RWPE1 (cell line): ENCODE measurements around the gene TSPAN18.
A peak's percentile ranks its signal among the peaks of the same experiment; 100 is the strongest.

Experiments used
- CTCF ChIA-PET: fragments of 350-600 bp; sonication (Branson Sonifier 250); formaldehyde crosslinking; extraction: SDS; loops from one replicate; lab custom pipeline; 2021; lab: Yijun Ruan, JAX
- POLR2A ChIA-PET: fragments of 400-600 bp; formaldehyde crosslinking; extraction: SDS; loops from one replicate; lab custom pipeline; 2020; ENCODE audit warnings: antibody characterized with exemption; ENCODE audit not compliant: low non-redundant PET; lab: Yijun Ruan, JAX
- DNase-seq: peaks from one replicate; pipeline ENCODE4 v3.0.0; 2012; ENCODE audit warnings: low spot score
- H3K27ac ChIP-seq: fragments of 450-650 bp; 2 replicates; pipeline ENCODE4 v1.5.1; 2017
- TF ChIP-seq, protein P1 (sequence below): fragments of 450-650 bp; conservative IDR thresholded peaks from 2 replicates; pipeline ENCODE4 v1.5.1; 2017; ENCODE audit warnings: low read depth, mild to moderate bottlenecking

Gene TSPAN18

DNA sequence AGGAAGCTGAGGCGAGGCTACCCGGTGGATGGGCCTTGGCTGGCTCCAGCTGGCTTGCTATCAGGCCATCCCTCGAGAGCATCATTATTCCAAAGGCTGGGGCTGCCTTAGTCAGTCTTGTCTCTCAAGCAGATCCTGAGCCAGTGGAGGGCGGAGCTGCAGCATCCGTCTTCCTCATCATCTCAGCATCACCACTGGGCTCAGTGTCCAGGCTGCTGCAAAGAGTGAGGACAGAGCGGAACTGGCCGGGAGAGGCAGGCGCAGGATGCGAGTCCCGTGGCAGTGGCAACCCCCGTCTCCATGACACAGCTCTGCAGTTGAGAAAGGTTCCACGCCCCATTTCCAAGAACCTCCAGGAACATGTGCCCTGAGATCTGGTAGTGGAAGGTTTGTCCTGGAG lies 219.5 kb downstream of the TSPAN18 start:
- CTCF ChIA-PET, result interaction anchor here (0.6 to 2.1 kb wide), 6 partner anchors 9 to 1055 kb away, joined by 3 to 8 read pairs (median 4); no protein-coding TSS in a partner anchor
- TF ChIP-seq, protein P1, sequence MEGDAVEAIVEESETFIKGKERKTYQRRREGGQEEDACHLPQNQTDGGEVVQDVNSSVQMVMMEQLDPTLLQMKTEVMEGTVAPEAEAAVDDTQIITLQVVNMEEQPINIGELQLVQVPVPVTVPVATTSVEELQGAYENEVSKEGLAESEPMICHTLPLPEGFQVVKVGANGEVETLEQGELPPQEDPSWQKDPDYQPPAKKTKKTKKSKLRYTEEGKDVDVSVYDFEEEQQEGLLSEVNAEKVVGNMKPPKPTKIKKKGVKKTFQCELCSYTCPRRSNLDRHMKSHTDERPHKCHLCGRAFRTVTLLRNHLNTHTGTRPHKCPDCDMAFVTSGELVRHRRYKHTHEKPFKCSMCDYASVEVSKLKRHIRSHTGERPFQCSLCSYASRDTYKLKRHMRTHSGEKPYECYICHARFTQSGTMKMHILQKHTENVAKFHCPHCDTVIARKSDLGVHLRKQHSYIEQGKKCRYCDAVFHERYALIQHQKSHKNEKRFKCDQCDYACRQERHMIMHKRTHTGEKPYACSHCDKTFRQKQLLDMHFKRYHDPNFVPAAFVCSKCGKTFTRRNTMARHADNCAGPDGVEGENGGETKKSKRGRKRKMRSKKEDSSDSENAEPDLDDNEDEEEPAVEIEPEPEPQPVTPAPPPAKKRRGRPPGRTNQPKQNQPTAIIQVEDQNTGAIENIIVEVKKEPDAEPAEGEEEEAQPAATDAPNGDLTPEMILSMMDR, result no peak
- POLR2A ChIA-PET, result no interaction called here
- no peak for DNase-seq
- H3K27ac ChIP-seq, result peak overlapping the region; percentile 93

DNA sequence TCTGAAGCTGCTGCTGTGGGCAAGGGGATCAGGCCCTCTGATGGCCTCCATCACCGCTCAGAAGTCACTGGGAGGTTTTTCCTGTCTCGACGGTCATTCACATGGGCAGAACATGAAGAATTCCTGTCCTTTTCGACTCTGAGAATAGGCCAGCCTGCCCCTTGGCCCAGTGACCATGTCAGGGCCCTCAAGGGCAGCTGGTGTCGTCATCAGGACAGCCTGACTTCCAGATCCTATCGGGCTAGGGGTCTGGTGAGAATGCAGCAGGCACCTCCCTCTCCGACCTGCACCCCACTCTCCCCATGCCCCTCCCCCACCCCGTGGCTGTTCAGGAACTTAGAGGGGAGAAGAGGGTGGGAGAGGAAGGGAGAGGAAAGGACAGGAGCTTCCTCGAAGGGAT lies 220.4 kb downstream of the TSPAN18 start:
- ChIA-PET CTCF (interaction anchor here (0.6 to 2.1 kb wide), 3 partner anchors 10 to 158 kb away, joined by 4 to 8 read pairs (median 6); no protein-coding TSS in a partner anchor), POLR2A (no interaction called here)
- TF ChIP-seq, protein P1, result no peak
- DNase-seq, result no peak
- H3K27ac ChIP-seq, result peak overlapping the region; percentile 93

DNA sequence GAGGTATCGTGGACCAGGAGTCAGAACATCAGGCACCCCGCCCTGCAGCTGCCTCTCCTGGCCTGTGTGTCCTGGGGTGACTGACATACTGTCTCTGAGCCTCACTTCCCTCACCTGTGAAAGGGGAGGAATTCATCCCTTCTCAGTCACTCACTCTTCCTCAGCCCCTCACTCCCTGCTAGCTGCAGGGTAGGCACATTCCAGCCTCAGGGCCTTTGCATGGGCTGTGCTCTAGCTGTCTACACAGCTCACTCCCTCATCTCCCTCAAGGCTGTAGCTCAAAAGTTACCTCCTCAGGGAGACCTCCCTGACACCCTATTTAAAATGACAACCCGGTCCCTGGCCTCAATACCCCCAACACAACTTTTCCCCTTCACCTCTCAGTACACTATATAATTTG lies 221.4 kb downstream of the TSPAN18 start:
- peak overlapping the region; percentile 93 for H3K27ac ChIP-seq
- DNase-seq, result no peak
- TF ChIP-seq, protein P1, result no peak
- POLR2A ChIA-PET, result no interaction called here
- CTCF ChIA-PET, result interaction anchor here (2.1 kb wide), 1 partner anchor 11 kb away, joined by 8 read pairs; no protein-coding TSS in a partner anchor

DNA sequence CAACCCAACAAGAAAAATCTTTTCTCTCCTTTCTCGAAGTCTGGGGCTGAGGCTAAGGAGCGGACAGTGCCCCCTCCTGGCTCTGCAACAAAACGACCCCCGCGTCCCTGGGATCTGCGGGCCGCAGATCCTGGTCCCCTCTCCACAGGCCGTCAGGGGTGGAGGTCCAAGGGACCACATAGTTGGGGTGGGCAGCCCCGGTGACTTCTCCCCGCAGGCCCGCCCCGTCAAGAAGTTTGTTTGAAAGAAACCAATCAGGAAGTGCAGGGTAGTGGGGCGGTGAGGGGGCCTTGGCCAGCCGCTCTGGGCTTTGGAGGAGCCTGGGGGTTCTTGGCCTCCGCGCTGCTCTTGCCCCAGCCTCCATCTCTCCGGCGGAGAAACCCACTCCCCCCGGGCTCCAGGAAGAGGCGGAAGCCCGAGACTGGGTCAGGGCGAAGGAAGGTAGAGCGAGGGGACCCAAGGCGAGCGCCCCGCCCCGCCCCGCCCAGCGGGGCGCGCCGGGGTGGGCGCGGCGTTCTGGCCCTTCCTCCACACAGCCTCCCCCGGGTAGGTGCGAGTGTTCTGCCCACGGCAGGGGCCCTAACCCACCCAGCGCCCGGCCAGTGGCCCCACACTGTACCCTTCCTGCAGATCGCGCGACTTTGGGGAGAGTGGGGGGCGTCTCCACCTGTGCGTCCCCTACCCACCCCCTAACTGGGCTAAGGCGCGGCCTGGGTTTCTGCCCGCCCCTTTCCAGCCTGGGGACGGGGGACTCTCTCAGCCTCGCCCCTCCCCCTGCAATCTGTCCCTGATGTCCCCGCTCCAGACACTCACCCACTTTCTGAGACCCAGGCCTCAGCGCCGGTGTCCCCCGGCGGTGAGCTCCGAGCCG lies 222.6 kb downstream of the TSPAN18 start:
- H3K27ac ChIP-seq, result peak overlapping the region; percentile 93
- TF ChIP-seq, protein P1, result peak; percentile 63
- ChIA-PET POLR2A (no interaction called here), CTCF (interaction anchor here (0.7 to 0.9 kb wide), 3 partner anchors 56 to 167 kb away, joined by 5 to 6 read pairs (median 5); no protein-coding TSS in a partner anchor)
- DNase-seq, result no peak

DNA sequence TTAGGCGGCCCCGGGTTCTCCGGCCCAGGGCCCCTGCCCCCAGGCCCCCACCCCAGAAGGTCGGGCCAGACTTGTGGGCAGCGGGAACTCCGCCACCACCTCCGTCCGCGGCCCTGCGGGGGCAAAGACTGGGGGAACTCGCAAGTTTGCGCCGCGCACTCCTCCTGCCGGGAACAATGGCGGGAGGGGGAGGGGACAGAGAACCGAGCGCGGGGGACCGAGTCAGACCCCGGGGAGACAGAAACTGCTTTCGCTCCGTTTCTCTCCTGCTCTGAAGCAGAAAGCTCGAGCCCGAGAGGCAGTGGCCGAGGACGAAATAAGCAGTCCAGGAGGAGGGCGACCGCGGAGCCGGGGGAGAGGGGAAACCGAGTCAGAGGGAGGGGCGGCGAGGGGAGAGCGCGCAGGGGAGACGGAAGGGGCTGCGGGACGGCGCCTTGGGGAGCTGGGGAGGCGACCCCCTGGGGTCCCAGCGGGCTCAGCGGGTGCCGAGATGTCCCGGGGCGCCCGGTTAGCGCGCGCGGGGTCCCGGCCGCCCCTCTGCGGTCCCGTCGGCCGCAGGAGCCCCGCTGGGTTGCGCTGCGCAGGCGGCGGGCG lies 223.4 kb downstream of the TSPAN18 start:
- no peak for DNase-seq
- TF ChIP-seq, protein P1, result no peak
- CTCF ChIA-PET, result interaction anchor here (0.6 to 0.9 kb wide), 8 partner anchors 56 to 670 kb away, joined by 3 to 7 read pairs (median 4); no protein-coding TSS in a partner anchor
- peak overlapping the region; percentile 93 for H3K27ac ChIP-seq
- POLR2A ChIA-PET, result no interaction called here
